HG03565 (cell line): Measurements from ENCODE around the gene DERL3.

Experiments
- ATAC-seq: cut with Tn5 transposase; IDR thresholded peaks from one replicate; pipeline ENCODE4 v1.9.1; 2021; ENCODE audit warnings: mild to moderate bottlenecking, moderate library complexity; ENCODE audit not compliant: unreplicated experiment

Gene DERL3

DNA sequence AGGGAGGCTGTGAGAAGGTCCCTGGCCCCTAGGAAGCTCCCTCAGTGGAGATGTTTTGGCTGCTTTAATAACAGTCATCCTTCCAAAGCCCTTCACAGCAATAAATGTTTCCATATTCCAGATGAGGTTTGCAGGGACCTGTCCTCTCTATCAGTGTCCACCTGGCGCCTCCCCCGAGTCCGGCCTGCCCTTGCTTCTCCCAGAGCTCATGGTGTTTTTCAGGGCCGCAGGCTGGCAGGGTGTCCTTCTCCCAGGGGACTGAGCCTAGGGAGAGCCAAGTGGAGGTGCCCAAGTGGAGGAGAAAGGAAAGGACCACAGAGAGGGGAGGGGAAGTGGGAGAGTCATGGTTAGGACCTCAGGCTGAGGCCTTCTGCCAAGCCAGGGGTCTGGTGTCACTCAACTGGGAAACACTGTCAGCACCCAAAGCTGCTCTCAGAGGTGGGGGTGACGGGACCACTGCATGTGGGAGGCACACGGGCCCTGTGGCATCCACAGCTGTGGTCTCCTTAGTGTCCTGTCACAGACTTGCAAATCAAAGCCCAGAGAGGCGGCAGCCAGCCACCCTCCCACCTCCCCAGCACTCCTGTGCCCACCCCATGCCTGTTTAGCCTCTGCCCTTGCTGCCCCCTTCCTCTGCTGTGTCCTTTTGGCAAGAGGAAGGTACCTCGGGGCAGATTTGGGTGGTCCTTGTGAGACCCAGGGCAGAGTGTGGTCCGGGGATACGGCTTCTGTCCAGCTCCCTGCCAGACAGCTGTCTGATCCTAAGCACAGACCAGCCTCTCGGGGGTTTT is 6.4 kb downstream of the DERL3 start:
- no peak for ATAC-seq

- no peak for ATAC-seq
Measured at GRCh38 chr22:23831781-23832180, 7.0 kb downstream of the DERL3 start.

GRCh38 chr22:23831261-23831660 is 7.5 kb downstream of the DERL3 start:
- no peak for ATAC-seq

DNA sequence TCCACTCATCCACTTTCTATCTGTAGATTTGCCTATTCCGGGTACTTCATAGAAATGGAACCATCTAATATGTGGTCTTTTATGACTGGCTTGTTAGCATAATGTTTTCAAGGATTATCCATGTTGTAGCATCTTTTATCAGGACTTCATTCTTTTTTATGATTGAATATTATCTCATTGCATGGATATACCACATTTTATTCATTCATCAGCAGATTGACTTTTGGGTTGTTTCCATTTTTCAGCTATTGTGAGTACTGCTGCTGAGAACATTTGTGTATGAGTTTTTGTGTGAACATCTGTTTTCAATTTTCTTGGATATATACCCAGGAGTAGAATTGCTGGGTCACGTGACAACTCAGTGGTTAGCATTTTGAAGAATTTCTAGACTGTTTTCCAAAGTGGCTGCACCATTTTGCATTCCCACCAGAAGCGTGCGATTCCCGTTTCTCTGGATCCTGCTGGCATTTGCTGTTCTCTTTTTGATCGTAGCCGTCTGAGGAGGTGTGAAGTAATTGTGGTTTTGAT is 8.9 kb downstream of the DERL3 start:
- no peak for ATAC-seq

DNA sequence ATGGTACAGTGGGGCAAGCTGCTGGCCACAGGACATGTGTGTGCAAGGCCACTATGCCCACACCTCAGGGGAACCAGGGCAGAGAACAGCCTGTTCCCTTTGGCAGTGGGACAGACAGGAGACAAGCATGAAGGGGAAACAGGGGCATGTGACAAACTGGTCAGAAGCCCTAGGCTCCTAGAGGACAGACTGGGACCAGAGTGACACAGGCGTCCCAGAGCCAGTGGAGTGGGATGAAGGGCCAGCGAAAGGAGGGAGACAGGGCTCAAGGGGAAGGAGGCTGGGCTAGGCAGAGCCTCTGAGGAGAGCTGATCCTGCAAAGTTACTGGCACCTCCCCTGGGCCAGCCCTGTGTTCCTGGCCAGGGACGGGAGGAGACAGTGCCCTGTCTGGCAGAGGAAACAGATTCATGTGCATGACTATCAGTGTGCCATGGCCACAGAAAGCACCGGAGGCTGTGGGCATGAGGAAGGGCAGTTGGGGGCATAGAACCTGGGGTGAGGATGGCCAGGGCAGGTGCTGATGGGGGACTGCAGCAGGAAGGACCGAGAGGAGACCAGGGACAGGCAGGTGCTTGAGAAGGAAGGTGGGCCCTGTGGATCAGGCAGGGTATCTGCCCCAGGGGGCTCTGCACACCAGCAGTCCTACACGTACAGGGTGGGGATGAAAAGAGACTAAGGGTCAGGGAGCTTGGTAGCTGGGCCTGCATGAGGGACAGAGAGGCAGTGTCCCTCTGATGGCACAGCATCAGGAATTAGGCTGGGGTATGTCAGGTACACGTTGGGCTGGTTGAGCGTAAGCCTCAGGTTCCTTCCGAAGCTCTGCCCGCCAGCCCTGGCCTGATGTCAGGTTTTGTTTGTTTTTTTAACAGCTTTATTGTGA is 9.8 kb downstream of the DERL3 start:
- no peak for ATAC-seq

DNA sequence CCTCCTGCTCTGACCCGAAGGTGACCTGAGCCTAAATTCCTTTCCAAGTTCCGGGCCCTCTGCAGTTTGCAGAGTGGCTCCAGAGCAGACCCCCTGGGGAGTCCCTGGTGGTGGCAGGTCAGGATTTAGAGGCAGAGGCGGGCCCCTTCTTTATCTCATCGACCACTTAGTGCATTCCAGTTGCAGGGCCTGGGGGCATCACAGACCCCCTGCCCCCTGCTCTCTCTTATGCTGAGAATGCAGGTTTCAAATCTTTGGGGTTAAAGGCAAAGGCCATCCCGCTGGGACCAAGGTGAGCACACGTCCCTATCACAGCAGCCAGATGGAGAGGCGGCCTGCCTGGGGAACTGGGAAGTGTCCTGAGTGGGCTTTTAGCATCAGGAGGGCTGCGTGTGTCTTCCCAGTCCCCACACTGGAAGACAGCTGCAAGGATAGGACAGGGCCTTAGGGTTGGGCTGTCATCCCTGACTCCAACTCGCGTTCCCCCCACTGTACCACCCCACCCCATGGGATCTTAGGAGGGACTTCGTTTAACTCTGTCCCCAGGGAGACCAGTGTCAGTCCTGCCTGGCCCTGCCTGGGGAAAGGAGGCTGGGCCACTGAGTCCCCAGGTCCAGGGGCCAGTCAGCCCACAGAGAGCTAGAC is 11.3 kb downstream of the DERL3 start:
- no peak for ATAC-seq

DNA sequence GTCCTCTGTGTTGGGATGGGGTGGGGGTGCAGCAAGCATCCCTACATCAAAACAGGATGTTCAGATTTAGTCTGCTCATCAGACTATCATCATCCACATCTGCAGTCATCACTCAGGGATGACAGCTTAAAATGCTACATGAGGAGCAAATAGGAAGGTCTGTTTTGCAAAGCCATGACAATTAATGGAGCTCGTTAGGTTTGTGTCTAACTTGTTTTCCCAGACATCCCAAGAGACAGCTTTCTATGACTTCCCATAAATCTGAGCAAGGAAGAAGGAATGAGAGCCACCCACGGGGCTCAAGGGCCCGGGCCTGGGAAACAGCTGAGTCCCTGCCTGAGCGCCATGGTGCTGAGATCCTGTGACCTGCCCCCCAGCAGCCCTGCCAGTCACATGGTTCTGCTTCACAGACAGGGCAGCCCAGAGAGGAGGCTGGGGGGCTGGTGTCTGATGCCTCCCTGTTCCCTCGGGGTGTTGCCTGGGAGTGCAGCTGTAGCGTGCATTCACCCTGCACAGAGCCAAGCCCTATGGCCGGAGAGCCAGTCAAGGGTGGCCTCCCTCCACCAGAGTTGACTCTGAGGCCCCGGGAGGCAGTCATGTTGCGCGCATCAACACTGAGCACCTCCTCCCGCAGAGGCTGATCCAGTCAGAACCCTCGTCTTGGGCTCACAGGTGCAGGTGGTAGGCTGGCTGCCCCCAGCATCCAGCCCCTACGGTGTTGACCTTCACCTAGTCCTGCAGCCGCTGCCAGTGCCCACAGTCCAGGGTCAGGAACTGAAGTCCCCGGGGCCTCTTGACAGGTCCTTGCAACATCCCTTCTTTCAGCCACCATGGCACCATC is 12.1 kb downstream of the DERL3 start:
- no peak for ATAC-seq

GRCh38 chr22:23825246-23825905 is 13.4 kb downstream of the DERL3 start:
- ATAC-seq: no peak

GRCh38 chr22:23824476-23825245 is 14.1 kb downstream of the DERL3 start:
- no peak for ATAC-seq

GRCh38 chr22:23823331-23823791 is 15.4 kb downstream of the DERL3 start:
- ATAC-seq: no peak

DNA sequence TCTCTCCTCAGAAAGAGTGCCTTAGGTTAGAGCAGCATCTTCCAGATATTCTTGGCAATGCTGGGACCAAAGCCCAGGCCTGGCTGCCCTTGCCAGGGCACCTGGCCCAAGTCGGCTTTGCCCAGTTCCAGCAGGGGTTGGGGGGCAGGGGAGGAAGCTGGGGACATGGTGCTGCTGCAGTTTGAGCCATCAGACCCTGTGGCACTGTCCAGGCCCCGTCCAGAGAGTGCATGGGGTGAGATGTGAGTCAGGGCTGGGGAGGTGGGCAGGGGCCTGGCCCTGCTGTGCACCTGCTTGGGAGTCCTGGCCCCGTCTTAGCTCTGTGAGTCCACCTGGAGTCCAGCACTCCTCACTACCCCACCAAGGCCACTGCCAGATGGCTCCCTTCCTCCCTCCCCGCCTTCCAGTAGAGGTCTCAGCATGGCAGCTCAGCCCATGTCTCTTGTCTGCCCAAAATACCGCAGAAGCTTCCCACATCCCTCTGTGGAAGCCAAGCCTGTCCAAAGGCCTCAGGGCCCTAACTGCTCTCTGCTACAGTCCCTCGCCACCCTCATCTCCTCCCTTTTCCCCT is 16.6 kb downstream of the DERL3 start:
- ATAC-seq: no peak

DNA sequence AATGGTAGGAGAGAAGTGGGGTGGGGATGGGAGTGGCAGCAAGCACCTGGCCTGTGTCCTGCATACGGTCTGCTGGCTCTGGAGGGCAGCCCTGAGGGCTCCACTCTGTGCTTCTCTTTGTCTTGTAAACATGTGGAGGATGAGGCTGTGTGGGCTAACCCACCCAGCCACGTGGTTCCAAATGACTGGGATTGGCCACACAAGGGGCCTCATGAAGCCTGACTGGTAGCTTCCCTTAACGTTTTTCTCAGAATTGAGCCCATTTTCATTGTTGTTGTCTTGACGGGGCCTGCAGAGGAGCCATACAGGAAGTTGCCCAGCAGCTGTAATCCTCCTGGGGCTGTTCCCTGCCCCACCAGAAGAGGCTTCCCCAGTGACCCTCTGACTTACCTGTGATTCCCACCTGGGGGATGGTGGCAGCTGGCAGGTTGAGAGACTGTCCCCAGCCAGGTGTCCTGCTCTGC is 18.0 kb downstream of the DERL3 start:
- ATAC-seq: no peak

DNA sequence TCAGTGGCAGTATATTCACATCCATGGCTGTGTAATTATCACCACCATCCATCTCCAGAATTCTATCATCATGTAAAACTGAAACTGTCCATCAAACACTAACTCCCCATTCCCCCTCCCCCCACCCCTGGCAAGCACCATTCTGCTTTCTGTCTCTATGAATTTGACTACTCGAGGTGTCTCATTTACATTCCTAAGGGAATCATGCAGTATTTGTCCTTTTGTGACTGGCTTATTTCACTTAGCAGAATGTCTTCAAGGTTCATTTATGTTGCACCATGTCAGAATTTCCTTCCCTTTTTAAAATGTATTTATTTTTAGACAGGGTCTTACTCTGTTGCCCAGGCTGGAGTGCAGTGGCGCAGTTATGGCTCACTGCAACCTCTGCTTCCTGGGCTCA is 20.3 kb downstream of the DERL3 start:
- no peak for ATAC-seq

DNA sequence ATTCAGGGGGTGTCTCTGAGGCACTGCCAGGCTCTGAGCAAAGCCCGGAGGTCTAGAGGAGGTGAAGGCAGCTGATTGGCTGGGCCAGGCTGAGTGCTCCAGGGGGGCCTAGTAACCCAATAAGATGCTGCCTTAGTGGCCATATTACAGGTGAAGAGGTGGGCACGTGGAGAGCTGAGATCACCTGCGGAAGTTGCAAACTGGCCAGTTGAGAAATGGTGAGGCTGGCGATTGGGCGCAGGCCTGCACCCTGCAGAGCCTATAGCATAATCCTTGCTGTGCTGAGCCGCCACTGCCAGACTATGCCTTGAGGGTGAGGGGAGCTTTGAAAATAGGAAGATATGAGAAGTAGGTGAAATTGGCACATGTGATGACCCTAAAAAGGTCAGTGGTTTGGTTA is 21.7 kb downstream of the DERL3 start:
- ATAC-seq: no peak

DNA sequence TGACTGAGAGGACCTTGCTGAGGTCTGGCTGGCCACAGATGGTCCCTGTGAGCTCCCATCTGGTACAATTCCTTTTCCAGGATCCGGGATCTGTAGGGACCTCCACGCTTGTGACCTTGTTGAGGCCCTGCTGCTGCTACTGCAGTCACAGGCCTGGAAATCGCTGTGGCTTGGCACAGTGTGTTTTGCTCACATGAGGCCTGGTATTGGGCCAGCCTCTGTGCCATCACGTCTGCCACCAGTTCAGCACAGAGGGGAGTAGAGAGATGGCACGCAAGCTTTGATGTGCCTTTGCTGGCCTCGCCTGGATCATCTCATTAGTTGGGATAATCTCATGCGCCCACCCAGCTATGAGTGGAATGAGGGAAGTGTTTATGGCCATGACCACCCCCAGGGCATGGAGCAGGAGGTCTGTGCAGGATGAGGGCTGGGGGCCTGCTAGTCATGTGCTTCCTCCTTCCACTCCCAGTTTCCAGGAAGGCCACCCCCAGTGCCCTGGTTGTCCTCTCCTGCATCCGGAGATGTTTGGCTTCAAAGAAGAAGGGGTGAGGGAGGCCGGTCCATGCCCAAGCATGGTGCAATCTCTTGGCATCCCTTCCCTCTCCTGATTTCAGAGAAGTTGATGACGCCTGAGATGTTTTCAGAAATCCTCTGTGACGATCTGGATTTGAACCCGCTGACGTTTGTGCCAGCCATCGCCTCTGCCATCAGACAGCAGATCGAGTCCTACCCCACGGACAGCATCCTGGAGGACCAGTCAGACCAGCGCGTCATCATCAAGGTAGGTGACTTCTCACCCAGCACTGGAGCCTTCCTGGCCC is 22.4 kb downstream of the DERL3 start:
- no peak for ATAC-seq

DNA sequence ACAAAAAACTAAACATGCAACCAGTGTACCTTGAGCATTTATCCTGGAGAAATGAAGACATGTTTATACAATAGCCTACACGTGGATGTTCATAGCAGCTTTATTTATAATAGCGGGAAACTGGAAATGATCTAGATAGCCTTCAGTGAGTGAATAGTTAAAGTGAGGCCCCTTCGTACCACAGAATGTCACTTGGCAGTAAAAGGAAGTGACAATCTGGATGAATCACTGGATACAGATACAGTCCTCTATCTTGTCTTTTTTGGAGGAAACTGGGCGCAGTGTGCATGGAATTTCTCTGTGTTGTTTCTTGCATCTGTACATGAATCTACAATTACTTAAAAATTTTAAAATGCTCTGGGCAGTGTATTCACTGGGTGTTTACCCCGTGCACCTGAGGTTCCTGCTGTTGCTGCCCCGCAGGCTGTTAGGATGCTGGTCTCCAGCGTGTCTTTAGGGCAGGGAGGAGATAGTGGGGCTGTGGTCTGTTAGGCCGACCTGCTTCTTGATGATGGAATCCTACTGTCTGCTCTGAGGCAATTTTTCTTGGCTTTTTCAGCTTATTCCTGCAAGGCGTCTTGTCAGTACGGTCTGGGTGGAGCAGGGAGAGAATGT is 23.2 kb downstream of the DERL3 start:
- no peak for ATAC-seq

GRCh38 chr22:23812378-23812777 is 26.4 kb downstream of the DERL3 start:
- ATAC-seq: no peak
